ENCODE results near the gene TCAF2. TPM values are rescaled to one million over a fixed set of nuclear protein-coding genes. Genes with fewer than 3 reads are reported as not detected.

TCAF2 gene
- total RNA-seq, result 1.7 and 7.6 TPM in 2 replicates

GRCh38 chr7:143620646-143621045 lies at the start of gene TCAF2:
TSS of gene TCAF2 (plus strand) at chr7:143620974.

GRCh38 chr7:143571501-143571900 lies 49.3 kb upstream of the TCAF2 start, which contains the start of gene CTAGE15:
TSS of gene CTAGE15 (plus strand) at chr7:143571801. CDS start at chr7:143571818, 17 bp downstream.

Other genes starting within 250 kb of the TCAF2 start
- gene ZYX, start 239.6 kb upstream of the TCAF2 start, total RNA-seq, result 167 and 206 TPM in 2 replicates
- gene EPHA1, start 212.1 kb upstream of the TCAF2 start, total RNA-seq, result 0.32 and 0.91 TPM in 2 replicates
- gene TAS2R60, start 177.5 kb upstream of the TCAF2 start, total RNA-seq, result not detected in 2 replicates
- gene TAS2R41, start 143.1 kb upstream of the TCAF2 start, total RNA-seq, result not detected in 2 replicates
- gene CTAGE15, start 49.2 kb upstream of the TCAF2 start, total RNA-seq, result 0.13 and 0.64 TPM in 2 replicates
- under 0.01 TPM in 1 of 2 replicates, not detected in the other for gene CTAGE6, start 136.7 kb downstream of the TCAF2 start, total RNA-seq